Hematopoietic multipotent progenitor cell (in vitro differentiated cells): ENCODE measurements around the gene LYPD6. TPM values are rescaled to one million over a fixed set of nuclear protein-coding genes. Genes with fewer than 3 reads are reported as not detected.
A peak's percentile ranks its signal among the peaks of the same experiment; 100 is the strongest.
"Not testable (repeated sequence)": the region's sequence is repeated elsewhere in the genome, so short reads cannot be mapped to it uniquely, and the experiment has no call there.

Experiments used
- DNase-seq, 3 donors: peaks; one replicate each; pipeline ENCODE4 v3.0.0-alpha.2; 2011 to 2015; ENCODE audit warnings: low read depth in 2 of 3, low spot score in 2 of 3
- total RNA-seq: library from RNA; depleted of rRNA; stranded (reverse); fragments of >200 nt; gene quantifications from one replicate; pipeline ENCODE4 v1.2.3, GENCODE V29; 2012

Gene LYPD6
- total RNA-seq: 0.27 TPM

DNA sequence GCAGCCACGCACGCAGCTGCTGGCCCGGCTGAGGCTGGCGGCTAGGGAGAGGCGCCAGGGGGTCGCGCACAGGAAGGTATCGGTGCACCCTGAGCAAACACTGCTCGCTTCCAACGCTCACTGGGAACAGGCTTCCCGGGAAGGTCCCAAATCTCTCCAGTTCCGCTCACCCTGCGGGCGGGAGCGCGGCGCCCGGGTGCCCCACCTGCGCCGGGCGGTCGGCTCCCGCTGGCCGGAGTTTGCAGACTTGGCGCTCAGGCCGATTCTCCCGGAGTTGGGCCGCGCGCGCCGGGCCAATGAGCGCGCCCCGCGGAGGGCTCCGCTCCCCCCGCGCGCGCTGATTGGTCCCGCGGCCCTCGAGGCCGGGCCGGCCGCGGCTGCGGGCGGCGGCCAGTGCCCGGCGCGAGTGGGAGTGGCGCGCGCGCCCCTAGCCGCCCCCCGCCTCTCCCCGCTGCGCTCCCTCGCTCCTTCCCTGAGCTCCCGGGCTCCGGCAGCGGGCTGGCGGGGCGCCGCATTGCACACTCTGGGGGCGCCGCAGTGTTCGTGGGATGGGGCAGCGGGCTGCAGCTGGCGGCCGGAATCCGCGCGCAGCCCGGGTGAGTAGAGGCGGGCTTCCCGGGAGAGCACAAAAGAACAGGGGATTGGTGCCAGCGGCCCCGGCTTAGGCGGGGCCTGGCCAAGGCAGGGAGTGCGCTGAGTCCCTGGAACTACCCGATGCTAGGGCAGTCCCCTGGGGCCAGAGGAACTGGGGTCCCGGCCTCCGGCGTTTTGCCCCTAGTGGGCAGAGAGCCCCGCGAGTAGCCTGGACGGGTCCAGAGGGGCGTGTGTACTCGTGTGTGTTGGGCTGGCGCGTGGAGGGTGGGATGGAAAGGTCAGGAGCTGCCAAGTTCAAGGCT, at the start of gene LYPD6:
TSS of gene LYPD6 (plus strand) at position 461 of the 896 bp plus-strand sequence. CDS start 107,122 bp downstream, outside the sequence.
- DNase-seq: peak in 2 of 3 donors; percentile 41 to 47

DNA sequence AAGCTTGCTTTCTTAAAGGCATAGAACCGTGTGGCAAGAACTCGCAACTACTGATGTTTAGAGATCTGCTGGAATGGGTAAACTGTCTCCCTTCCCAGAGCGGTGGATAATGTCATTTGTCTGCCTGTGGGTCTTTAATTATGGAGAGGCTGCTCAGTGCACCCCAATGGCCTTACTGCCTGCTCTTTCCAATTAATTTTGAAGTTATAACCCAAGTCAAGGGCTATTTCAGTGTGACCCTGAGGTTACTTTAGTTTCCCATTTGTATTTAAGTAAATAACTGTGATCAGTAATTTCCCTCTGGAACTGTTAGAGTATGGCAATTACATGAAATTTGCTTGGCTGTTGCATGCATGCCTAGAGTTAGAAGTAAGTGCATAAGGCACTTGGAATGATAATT, 48.9 kb upstream of the LYPD6 start:
- no peak for DNase-seq

GRCh38 chr2:149290662-149291061, 39.7 kb upstream of the LYPD6 start:
- DNase-seq: no peak

GRCh38 chr2:149291881-149292280, 38.5 kb upstream of the LYPD6 start:
- no peak for DNase-seq

DNA sequence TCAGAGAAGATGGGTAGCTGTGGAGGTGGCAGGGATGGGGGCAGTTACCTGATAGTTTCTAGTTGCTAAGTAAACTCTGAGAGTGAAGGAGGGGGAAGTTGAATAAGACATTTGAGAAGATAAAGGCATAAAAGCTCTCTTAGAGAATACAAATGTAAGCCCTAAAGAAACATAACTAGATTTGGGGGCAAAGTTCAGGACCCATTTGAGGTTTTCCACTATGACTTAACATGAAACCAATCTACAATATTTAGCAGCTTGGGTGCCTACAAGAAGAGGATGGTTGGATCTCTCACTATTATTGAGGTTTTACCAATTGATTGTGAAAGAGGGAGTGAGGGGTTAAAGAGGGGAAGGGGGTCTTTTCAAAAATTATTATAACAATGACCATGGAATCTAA, 34.4 kb upstream of the LYPD6 start:
- no peak for DNase-seq

DNA sequence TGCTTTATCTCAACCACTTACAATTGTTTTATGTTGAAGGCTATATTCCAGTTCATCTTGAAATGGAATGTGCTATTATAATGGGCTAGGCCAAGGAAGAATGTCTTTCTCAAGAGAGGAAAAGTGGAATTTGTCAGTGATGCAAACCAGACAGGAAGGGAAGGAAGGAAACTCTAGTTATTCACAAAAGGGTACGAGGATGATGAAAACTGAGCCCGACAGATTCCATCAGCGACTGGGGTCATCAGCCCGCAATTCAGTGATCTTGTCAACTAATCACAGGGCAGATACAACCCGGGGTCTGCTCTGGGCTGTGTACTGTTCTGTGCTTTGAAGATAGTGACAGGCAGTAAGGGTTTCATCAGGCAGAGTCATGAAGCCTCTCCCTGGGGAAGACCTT, 23.4 kb upstream of the LYPD6 start:
- no peak for DNase-seq

DNA sequence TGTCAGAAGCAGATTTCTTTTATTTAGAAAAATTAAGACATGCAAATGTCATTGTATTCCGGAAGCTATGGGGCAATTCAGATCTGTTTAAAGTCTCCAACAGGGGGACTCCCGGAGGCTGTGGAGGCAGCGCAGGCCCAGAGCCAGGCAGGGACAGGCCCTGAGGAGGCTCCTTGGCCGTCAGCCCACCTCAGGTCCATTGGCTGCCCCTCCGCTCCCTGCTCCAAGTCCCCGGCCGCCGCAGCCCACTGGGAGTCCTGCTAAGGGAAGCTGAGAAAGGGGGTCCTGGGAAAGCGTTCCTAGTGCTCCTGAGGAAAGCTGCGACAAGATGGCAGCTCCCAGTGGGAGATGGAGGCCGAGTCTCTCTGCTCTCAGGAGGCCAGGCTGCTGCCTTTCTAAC, 20.0 kb upstream of the LYPD6 start:
- no peak for DNase-seq

- DNase-seq: no peak
Observed at GRCh38 chr2:149312039-149312438, 18.3 kb upstream of the LYPD6 start.

GRCh38 chr2:149313512-149313972, 16.8 kb upstream of the LYPD6 start:
- DNase-seq: peak in 2 of 3 donors; percentile 26 to 67

GRCh38 chr2:149314687-149315086, 15.7 kb upstream of the LYPD6 start:
- no peak for DNase-seq

DNA sequence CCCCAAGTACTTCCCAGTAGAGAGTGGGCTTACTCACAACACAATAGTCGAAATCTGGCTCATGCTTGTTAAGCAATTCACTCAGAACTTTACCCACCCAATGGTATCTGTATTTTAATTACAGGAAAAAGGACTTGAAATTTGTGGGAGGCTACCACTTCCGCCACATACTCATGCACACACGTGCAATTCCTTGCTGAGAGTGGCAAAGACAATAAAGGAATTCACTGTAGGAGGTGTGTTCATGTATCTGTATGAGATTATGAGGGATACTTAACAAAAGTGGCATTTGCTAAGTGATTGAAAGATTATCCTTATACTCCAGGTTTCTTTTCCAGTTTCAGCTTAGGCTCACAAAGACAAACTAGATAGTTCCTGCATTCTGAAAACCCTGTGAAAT, 14.9 kb upstream of the LYPD6 start:
- no peak for DNase-seq

DNA sequence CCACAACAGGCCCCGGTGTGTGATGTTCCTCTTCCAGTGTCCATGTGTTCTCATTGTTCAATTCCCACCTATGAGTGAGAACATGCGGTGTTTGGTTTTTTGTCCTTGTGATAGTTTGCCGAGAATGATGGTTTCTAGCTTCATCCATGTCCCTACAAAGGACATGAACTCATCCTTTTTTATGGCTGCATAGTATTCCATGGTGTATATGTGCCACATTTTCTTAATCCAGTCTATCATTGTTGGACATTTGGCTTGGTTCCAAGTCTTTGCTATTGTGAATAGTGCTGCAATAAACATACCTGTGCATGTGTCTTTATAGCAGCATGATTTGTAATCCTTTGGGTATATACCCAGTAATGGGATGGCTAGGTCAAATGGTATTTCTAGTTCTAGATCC, 11.8 kb upstream of the LYPD6 start:
- DNase-seq: not testable (repeated sequence)

DNA sequence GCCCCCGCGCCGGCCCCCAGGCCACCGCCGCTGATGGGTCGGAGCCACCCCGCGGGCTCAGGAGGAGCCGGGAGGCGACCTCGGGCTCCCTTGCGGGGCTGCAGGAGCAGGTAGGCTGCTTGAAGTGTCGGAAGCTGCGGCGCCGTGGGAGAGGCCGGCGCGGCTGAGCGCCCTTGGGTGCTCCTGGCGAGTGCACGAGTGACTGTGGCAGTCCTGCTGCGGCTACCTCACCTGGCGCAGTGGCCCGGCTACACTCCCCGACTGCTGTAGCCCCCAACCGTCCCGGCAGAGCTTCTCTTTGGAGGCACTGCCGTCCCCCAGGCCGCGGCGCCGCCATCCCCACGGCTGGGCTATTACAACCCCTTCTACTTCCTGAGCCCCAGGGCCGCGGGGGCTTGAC, 10.0 kb upstream of the LYPD6 start:
- no peak for DNase-seq

- peak in 2 of 3 donors; percentile 14 to 51 for DNase-seq
Observed at GRCh38 chr2:149329068-149329467, 1.3 kb upstream of the LYPD6 start.

GRCh38 chr2:149329489-149330126, 779 bp upstream of the LYPD6 start:
- DNase-seq: peak in 2 of 3 donors; percentile 19 to 22

DNA sequence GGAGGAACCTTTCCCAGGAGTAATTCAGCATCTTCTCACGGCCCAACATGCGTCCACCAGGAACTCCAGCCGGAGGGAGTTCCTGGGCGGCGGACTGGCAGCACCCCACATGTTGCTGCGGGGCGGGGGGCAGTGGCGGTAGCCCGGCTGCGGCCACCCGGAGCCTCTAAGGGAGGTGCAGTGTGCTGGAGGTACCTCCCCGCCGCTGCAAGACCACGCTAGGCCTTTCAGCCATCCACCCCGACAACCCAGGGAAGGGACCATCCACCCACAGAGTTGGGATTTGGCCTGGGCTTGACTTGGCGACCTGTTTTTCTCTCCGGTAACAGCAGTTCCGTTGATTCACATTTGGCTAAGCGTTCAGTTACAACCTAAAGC, 625 bp downstream of the LYPD6 start:
- peak in 1 of 3 donors; percentile 3 for DNase-seq

DNA sequence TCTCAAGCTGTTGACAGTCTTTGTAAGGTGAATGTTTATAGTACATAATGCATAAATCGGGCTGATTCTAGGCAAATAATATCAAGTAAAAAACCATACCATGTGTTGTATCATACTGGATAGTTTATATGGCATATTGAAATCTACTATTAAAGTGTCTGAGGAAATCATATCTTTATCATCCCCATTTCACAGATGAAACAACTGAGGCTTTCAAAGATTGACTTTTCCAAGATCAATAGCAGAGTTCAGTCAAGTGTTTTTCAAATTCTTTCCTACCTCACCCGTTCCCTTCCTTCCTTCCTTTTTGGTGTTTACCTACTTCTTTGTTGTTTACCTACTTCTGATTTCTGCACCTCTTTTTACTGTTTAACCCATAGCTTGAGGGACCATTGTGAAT, 2.0 kb downstream of the LYPD6 start:
- no peak for DNase-seq

DNA sequence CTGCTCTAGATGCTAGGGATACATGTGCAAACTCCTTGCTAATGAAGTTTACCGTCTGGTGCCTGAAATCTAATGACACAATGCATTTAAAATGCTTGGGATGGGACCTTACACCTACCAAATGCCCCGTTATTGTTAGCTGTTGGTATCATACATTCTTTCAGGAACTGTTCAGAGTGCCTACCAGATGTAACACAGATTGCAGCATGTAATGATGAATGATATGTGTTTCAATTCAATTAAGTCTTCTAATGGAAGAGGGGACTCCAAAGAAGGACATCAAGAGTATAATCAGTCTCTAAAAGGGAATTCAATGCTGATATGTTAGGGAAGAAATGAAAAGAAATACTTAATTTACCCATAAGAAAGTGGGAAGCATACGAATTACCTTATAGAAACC, 3.2 kb downstream of the LYPD6 start:
- no peak for DNase-seq

GRCh38 chr2:149334156-149334555, 3.8 kb downstream of the LYPD6 start:
- no peak for DNase-seq

DNA sequence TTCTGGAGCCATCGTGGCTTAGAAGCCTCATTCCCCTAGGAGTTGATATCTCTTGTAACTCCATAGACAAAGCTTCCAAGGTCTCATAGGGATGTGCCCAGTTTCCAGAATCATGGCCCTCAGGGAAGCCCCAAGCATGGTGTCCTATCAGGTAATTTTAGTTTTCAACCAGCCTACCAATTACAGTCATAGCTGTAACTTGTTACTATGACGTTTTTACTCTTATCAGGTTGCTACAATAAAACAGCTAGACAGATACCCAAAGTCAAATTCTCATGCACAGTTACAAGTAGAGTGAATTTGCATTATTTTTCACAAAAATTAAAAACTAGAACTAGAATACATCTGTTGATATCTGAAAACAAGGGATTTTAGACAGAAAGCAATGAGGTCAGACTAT, 8.9 kb downstream of the LYPD6 start:
- no peak for DNase-seq

- no peak for DNase-seq
Observed at GRCh38 chr2:149342509-149342908, 12.1 kb downstream of the LYPD6 start.

- DNase-seq: no peak
Observed at GRCh38 chr2:149344105-149344504, 13.7 kb downstream of the LYPD6 start.
